Spleen (tissue), 11 donors: ENCODE measurements around the gene PTPN14. TPM values are rescaled to one million over a fixed set of nuclear protein-coding genes. Genes with fewer than 3 reads are reported as not detected.
"Not testable (repeated sequence)": the region's sequence is repeated elsewhere in the genome, so short reads cannot be mapped to it uniquely, and the experiment has no call there.

Experiments
- DNase-seq: peaks from one replicate; pipeline ENCODE4 v3.0.0-alpha.2; 2020
- H3K27ac ChIP-seq, 8 donors: fragments of 200-600 bp; sonication (generic) in 7 of 8; 1 replicate in 4 of 8; 2 replicates in 4 of 8; pipeline versions ENCODE4 v1.5.0 to v1.8.0; 2016 to 2021; ENCODE audit warnings: inconsistent platforms in 4 of 8, mild to moderate bottlenecking in 4 of 8, moderate library complexity in 1 of 8
- H3K27me3 ChIP-seq, 7 donors: fragments of 200-600 bp; sonication (generic) in 6 of 7; replicated peaks in 1 of 7; 1 replicate in 4 of 7; 2 replicates in 3 of 7; pipeline versions ENCODE4 v1.5.0 to v1.8.0; 2016 to 2021; ENCODE audit warnings: inconsistent platforms in 3 of 7, mild to moderate bottlenecking in 1 of 7
- H3K36me3 ChIP-seq, 6 donors: fragments of 200-600 bp; sonication (generic) in 5 of 6; 1 replicate in 4 of 6; 2 replicates in 2 of 6; pipeline versions ENCODE4 v1.5.0 to v1.8.0; 2016 to 2021; ENCODE audit warnings: inconsistent platforms in 2 of 6
- H3K4me1 ChIP-seq, 6 donors: fragments of 200-600 bp; sonication (generic) in 5 of 6; 1 replicate in 3 of 6; 2 replicates in 3 of 6; pipeline versions ENCODE4 v1.5.0 to v1.8.0; 2016 to 2021; ENCODE audit warnings: inconsistent platforms in 3 of 6
- H3K4me3 ChIP-seq, 8 donors: fragments of 200-600 bp; sonication (generic) in 7 of 8; 1 replicate in 4 of 8; 2 replicates in 4 of 8; pipeline versions ENCODE4 v1.5.0 to v1.8.0; 2016 to 2021; ENCODE audit warnings: inconsistent platforms in 4 of 8, mild to moderate bottlenecking in 4 of 8, moderate library complexity in 2 of 8
- H3K9me3 ChIP-seq, 8 donors: fragments of 200-600 bp; sonication (generic) in 7 of 8; 1 replicate in 4 of 8; 2 replicates in 4 of 8; pipeline versions ENCODE4 v1.5.0 to v1.8.0; 2016 to 2021; ENCODE audit warnings: inconsistent platforms in 4 of 8
- POLR2A ChIP-seq, 3 donors: fragments of 450-650 bp; IDR thresholded peaks; one replicate each; pipeline ENCODE4 v1.5.1; 2017; ENCODE audit warnings: antibody characterized with exemption in 3 of 3, mild to moderate bottlenecking in 1 of 3
- POLR2AphosphoS5 ChIP-seq, 3 donors: sonication (generic); formaldehyde crosslinking; IDR thresholded peaks; one replicate each; pipeline ENCODE4 v1.5.1; 2017; ENCODE audit warnings: antibody characterized with exemption in 3 of 3
- WGBS, 5 donors: extraction: QIAGEN DNeasy Blood & Tissue Kit in 3 of 5; methylation state at CpG; one replicate each; pipeline versions ENCODE4 v1.1.5 to v1.1.7; 2013 to 2018; 5-methylcytosine and 5-hydroxymethylcytosine counted together
- intact Hi-C: fragments of 100-400 bp; cut with DNase I; formaldehyde crosslinking; loops from one replicate; pipeline ENCODE4 v1.15.0; 2023; ENCODE audit warnings: low total_unique reads
- polyA plus RNA-seq, 3 donors: library from polyadenylated mRNA; stranded (reverse); fragments of 200-250 nt; gene quantifications; one replicate each; pipeline ENCODE4 v1.2.1, GENCODE V29; 2013
- total RNA-seq, 7 donors: library from RNA; depleted of rRNA in 3 of 7; stranded (reverse); fragments of >200 nt in 3 of 7; fragmentation: NEBNext Ultra II Directional in 4 of 7; extraction: Animal tissue kit (Norgen Biotek cat#: 25700) in 4 of 7; gene quantifications; one replicate each; pipeline versions ENCODE4 v1.1.0 to v1.2.1, GENCODE V29; 2016 to 2021
- TF ChIP-seq, protein P1 (sequence below), 11 experiments: fragments of 200-600 bp in 7 of 11; fragments of 450-650 bp in 4 of 11; sonication (generic) in 4 of 11; IDR thresholded peaks in 8 of 11; conservative IDR thresholded peaks in 3 of 11; 1 replicate in 7 of 11; 2 replicates in 4 of 11; pipeline versions ENCODE4 v1.4.0 to v1.8.0; 2016 to 2021; ENCODE audit warnings: antibody characterized with exemption in 11 of 11, inconsistent platforms in 4 of 11, mild to moderate bottlenecking in 1 of 11
- donor health status: healthy with polysubstance abuse.
- donor health status: DM: no; HTN: no; CAD: no; lungs with moderate emphysema.
- donor health status: DM: no; HTN: no; CAD: no.
- donor health status: Bipolar disorder and iron deficiency.
- donor health status: healthy.
- donor health status: DM: no; HTN: no; CAD: no.
- donor health status: DM: yes; HTN: yes; CAD: no.

The PTPN14 gene
- total and polyA plus RNA-seq, 10 donors: 0.83 to 28.5 (median 16.8) TPM

DNA sequence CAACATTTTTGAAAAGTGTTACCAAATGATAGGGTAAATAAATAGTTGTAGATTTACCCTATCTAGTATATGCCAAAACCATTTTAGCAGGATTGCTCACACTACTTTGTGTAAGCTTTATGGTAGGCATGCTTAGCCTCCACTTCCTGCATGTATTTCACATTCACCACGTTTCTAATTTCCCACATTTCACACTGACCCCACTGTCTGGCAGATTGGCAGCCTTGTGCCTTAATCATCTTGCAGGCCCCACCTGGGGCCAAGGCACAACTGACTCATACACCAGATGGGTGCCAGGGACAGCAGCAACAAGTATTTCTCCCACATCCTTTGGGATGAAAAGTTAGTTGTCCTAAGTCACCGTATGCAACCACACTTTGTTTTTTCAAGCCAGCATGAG, 30.4 kb upstream of the PTPN14 start:
- intact Hi-C loops: no loop called here
- DNase-seq: no peak
- H3K9me3 ChIP-seq: peaks cover 0 to 13% (median 7%) of the 10 kb centered on the region in 8 donors
- H3K4me1 ChIP-seq: no peaks in the 10 kb centered on the region
- H3K27ac ChIP-seq: no peak overlapping the region
- H3K36me3 ChIP-seq: no peaks in the 10 kb centered on the region
- WGBS, 5 donors: 40 to 61% (median 50%) methylated on average over 2 of the region's 2 CpGs
- H3K4me3 ChIP-seq: no peak overlapping the region
- TF ChIP-seq, protein P1, sequence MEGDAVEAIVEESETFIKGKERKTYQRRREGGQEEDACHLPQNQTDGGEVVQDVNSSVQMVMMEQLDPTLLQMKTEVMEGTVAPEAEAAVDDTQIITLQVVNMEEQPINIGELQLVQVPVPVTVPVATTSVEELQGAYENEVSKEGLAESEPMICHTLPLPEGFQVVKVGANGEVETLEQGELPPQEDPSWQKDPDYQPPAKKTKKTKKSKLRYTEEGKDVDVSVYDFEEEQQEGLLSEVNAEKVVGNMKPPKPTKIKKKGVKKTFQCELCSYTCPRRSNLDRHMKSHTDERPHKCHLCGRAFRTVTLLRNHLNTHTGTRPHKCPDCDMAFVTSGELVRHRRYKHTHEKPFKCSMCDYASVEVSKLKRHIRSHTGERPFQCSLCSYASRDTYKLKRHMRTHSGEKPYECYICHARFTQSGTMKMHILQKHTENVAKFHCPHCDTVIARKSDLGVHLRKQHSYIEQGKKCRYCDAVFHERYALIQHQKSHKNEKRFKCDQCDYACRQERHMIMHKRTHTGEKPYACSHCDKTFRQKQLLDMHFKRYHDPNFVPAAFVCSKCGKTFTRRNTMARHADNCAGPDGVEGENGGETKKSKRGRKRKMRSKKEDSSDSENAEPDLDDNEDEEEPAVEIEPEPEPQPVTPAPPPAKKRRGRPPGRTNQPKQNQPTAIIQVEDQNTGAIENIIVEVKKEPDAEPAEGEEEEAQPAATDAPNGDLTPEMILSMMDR (IDR thresholded peaks at IDR 0.05 in 8 of 11, conservative IDR thresholded peaks at IDR 0.05 in 3 of 11): no peak
- TF ChIP-seq POLR2AphosphoS5 (IDR thresholded peaks at IDR 0.05): no peak
- no peak for TF ChIP-seq POLR2A (IDR thresholded peaks at IDR 0.05)
- H3K27me3 ChIP-seq: peaks cover 0 to 6% (median 0%) of the 10 kb centered on the region in 7 donors

DNA sequence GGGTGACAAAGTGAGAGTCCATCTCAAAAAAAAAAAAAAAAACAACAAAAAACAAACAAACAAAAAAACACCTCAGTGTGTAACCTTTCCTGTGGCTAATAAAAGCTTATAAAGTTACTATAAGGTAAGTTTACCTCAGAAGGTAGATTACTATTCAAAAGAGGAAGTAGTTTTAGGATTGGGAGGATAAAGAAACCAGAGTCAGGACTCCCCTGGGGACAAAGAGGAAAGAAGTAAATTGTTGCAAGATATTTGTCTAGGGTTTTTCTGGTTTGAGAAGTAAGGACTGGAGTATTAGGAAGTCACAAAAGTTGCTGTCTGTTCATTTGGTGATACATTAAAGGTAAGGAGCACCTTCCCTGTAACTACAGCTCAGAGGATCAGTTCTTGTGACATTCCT, 27.8 kb upstream of the PTPN14 start:
- intact Hi-C loops: no loop called here
- Histone ChIP-seq H3K4me1 (no peaks in the 10 kb centered on the region), H3K36me3 (no peaks in the 10 kb centered on the region), H3K27me3 (peaks cover 0 to 3% (median 0%) of the 10 kb centered on the region in 7 donors), H3K27ac (no peak overlapping the region), H3K9me3 (peaks cover 5 to 35% (median 28%) of the 10 kb centered on the region in 8 donors), H3K4me3 (no peak overlapping the region)
- no peak for TF ChIP-seq POLR2AphosphoS5 (IDR thresholded peaks at IDR 0.05)
- TF ChIP-seq POLR2A (IDR thresholded peaks at IDR 0.05): no peak
- TF ChIP-seq, protein P1 (IDR thresholded peaks at IDR 0.05 in 8 of 11, conservative IDR thresholded peaks at IDR 0.05 in 3 of 11): no peak
- no peak for DNase-seq

DNA sequence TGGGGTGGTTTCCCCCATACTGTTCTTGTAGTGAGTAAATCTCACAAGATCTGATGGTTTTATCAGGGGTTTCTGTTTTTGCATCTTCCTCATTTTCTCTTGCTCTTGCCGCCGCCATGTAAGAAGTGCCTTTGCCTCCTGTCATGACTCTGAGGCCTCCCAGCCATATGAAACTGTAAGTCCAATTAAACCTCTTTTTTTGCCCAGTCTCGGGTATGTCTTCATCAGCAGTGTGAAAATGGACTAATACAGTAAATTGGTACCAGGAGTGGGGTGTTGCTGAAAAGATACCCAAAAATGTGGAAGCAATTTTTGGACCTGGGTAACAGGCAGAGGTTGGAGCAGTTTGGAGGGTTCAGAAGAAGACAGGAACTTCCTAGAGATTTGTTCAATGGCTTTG, 24.7 kb upstream of the PTPN14 start:
- DNase-seq, H3K27ac ChIP-seq, H3K4me3 ChIP-seq, H3K4me1 ChIP-seq, H3K36me3 ChIP-seq, intact Hi-C loops, H3K27me3 ChIP-seq: not testable (repeated sequence)
- peaks cover 5 to 35% (median 28%) of the 10 kb centered on the region in 8 donors for H3K9me3 ChIP-seq
- WGBS, 5 donors: 70 to 90% (median 86%) methylated on average over 3 of the region's 3 CpGs

DNA sequence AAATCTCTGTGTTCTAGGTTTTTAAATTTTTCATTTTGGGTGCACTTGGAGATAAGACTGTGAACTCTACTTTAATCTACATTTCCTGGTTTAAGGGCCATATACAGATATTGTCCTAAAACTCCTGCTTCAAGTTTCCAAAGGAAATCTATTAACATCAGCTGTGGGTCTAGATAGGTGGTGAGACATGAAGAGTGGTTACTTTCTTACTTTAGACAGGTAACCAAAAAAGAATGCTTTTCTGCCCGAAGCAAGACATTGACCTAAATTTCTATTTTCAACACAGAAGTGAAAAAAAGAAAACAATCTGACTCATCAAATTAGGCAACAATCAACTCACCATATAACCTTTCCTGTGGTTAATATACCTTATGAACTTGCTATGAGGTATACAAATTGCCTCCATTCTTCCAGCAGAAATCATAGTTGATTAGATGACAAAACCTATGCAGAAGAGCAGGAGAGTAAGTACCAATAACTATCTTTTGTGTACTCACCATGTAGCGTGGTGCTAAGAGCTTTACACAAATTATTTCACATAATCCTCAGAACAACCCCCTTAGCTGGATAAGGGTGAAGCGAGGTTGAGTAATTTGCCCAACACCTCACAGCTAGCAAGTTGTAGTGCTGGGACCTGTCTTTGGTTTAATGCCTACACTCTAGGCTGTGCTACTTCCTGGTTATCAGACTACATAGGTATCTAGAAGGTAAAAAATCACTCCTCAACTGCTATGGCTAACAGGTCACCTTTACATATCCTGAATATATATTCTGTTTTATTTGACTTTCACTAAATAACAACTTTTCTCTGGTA, 23.4 kb upstream of the PTPN14 start:
- intact Hi-C loops: no loop called here
- TF ChIP-seq, protein P1 (IDR thresholded peaks at IDR 0.05 in 8 of 11, conservative IDR thresholded peaks at IDR 0.05 in 3 of 11): no peak
- no peak for TF ChIP-seq POLR2AphosphoS5 (IDR thresholded peaks at IDR 0.05)
- TF ChIP-seq POLR2A (IDR thresholded peaks at IDR 0.05): no peak
- WGBS, 5 donors: 78 to 92% (median 89%) methylated on average over 3 of the region's 3 CpGs
- DNase-seq: no peak
- H3K27me3 ChIP-seq: no peaks in the 10 kb centered on the region
- H3K27ac ChIP-seq: no peak overlapping the region
- peaks cover 5 to 35% (median 28%) of the 10 kb centered on the region in 8 donors for H3K9me3 ChIP-seq
- no peak overlapping the region for H3K4me3 ChIP-seq
- no peaks in the 10 kb centered on the region for H3K4me1 ChIP-seq
- H3K36me3 ChIP-seq: no peaks in the 10 kb centered on the region
